Uterus (tissue), 2 donors: ENCODE measurements around the gene GRIN3A.

ENCODE experiments used
- CTCF ChIP-seq, 4 experiments: fragments of 200-600 bp in 2 of 4; fragments of 450-650 bp in 2 of 4; sonication (generic) in 2 of 4; IDR thresholded peaks; one replicate each; pipeline ENCODE4 v1.5.1; 2016 to 2019; ENCODE audit warnings: antibody characterized with exemption in 4 of 4, mild to moderate bottlenecking in 2 of 4, moderate library complexity in 1 of 4
- POLR2A ChIP-seq, 2 donors: fragments of 450-650 bp; IDR thresholded peaks; one replicate each; pipeline ENCODE4 v1.6.1; 2016; ENCODE audit warnings: antibody characterized with exemption in 2 of 2, mild to moderate bottlenecking in 1 of 2, moderate library complexity in 1 of 2

DNA sequence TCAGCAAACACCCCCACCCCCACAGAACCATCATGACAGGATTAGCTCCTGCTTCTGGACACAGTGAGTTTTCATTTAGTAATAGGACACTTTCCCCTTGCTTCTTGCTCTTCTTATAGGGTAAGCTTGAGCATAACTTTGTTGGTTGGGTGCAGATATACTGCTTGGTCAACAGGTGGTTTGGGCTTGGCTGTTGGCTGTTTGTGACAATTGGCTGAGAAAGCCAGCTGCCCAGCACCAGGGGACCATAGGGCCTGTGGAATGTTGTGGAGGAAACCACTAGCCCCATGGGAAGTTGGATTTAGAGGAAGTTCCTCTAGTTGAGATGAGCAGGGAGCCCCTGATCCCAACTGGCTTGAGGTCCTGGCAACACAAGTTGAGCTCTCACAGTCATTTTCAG lies 174.2 kb downstream of the GRIN3A start:
- TF ChIP-seq CTCF (IDR thresholded peaks at IDR 0.05) (no peak), POLR2A (IDR thresholded peaks at IDR 0.05) (no peak)
